Fibroblast of the conjunctiva (primary cell): Measurements from ENCODE around the gene HOXA2.
A peak's percentile ranks its signal among the peaks of the same experiment; 100 is the strongest.

Experiments
- DNase-seq: peaks from one replicate; pipeline ENCODE4 v3.0.0-alpha.2; 2010; ENCODE audit warnings: low read depth

HOXA2 gene

GRCh38 chr7:27078616-27079233 lies 23.8 kb downstream of the HOXA2 start:
- no peak for DNase-seq

- no peak for DNase-seq
Observed at GRCh38 chr7:27073076-27073475, 29.4 kb downstream of the HOXA2 start.

- DNase-seq: no peak
Observed at GRCh38 chr7:27071622-27072390, 30.7 kb downstream of the HOXA2 start.

GRCh38 chr7:27068259-27068658 lies 34.2 kb downstream of the HOXA2 start:
- no peak for DNase-seq

- DNase-seq: no peak
Observed at GRCh38 chr7:27066148-27066547, 36.3 kb downstream of the HOXA2 start.

GRCh38 chr7:27065709-27066108 lies 36.8 kb downstream of the HOXA2 start:
- DNase-seq: no peak

GRCh38 chr7:27064661-27065060 lies 37.8 kb downstream of the HOXA2 start:
- DNase-seq: no peak

- DNase-seq: peak; percentile 10
Observed at GRCh38 chr7:27064159-27064558, 38.3 kb downstream of the HOXA2 start.

- no peak for DNase-seq
Observed at GRCh38 chr7:27062946-27063345, 39.5 kb downstream of the HOXA2 start.

- DNase-seq: no peak
Observed at GRCh38 chr7:27053153-27053552, 49.3 kb downstream of the HOXA2 start.

GRCh38 chr7:27051451-27051850 lies 51.0 kb downstream of the HOXA2 start:
- no peak for DNase-seq
